MM.1S (cell line): ENCODE data around the gene NRXN3.

ENCODE experiments used
- DNase-seq: peaks from one replicate; pipeline ENCODE4 v3.0.0-alpha.2; 2015
- H2AFZ ChIP-seq: fragments of 300-600 bp; sonication (generic); 2 replicates; pipeline ENCODE4 v1.6.0; 2016; ENCODE audit warnings: antibody characterized with exemption, low read length
- H3F3A ChIP-seq: fragments of 300-600 bp; sonication (generic); 2 replicates; pipeline ENCODE4 v1.6.1; 2016; ENCODE audit warnings: mild to moderate bottlenecking, antibody characterized with exemption, low read length, moderate library complexity, mixed read lengths; ENCODE audit not compliant: insufficient read depth
- H3K27ac ChIP-seq: fragments of 300-600 bp; sonication (generic); 2 replicates; pipeline ENCODE4 v1.5.1; 2016; ENCODE audit warnings: mild to moderate bottlenecking, low read length
- H3K27me3 ChIP-seq: fragments of 300-600 bp; sonication (generic); replicated peaks from 2 replicates; pipeline ENCODE4 v1.6.0; 2016; ENCODE audit warnings: low read length; ENCODE audit not compliant: insufficient read depth
- H3K36me3 ChIP-seq: fragments of 300-600 bp; sonication (generic); replicated peaks from 2 replicates; pipeline ENCODE4 v1.6.1; 2016; ENCODE audit warnings: mild to moderate bottlenecking, low read length, mixed read lengths; ENCODE audit not compliant: insufficient read depth
- H3K4me1 ChIP-seq: fragments of 300-600 bp; sonication (generic); 2 replicates; pipeline ENCODE4 v1.6.1; 2016; ENCODE audit warnings: low read length, mixed read lengths
- H3K4me2 ChIP-seq: fragments of 300-600 bp; sonication (generic); 2 replicates; pipeline ENCODE4 v1.6.0; 2016; ENCODE audit warnings: low read depth, low read length
- H3K4me3 ChIP-seq: fragments of 300-600 bp; sonication (generic); 2 replicates; pipeline ENCODE4 v1.5.1; 2016; ENCODE audit warnings: low read length, mixed read lengths
- H3K79me2 ChIP-seq: fragments of 300-600 bp; sonication (generic); 2 replicates; pipeline ENCODE4 v1.6.1; 2016; ENCODE audit warnings: mixed run types, low read length, mixed read lengths
- H3K9ac ChIP-seq: fragments of 300-600 bp; sonication (generic); 2 replicates; pipeline ENCODE4 v1.6.1; 2016; ENCODE audit warnings: low read length, mixed read lengths
- H3K9me2 ChIP-seq: fragments of 300-600 bp; sonication (generic); replicated peaks from 2 replicates; pipeline ENCODE4 v1.6.1; 2016; ENCODE audit warnings: mild to moderate bottlenecking, low read length, mixed read lengths; ENCODE audit not compliant: insufficient read depth
- H3K9me3 ChIP-seq: fragments of 300-600 bp; sonication (generic); replicated peaks from 2 replicates; pipeline ENCODE4 v1.6.1; 2016; ENCODE audit warnings: mild to moderate bottlenecking, low read length, mixed read lengths; ENCODE audit not compliant: insufficient read depth
- H4K20me1 ChIP-seq: fragments of 300-600 bp; sonication (generic); 2 replicates; pipeline ENCODE4 v1.6.1; 2016; ENCODE audit warnings: mild to moderate bottlenecking, low read length, moderate library complexity, mixed read lengths; ENCODE audit not compliant: insufficient read depth
- CTCF ChIP-seq: fragments of 300-600 bp; sonication (generic); IDR thresholded peaks from 2 replicates; pipeline ENCODE4 v1.5.1; 2016; ENCODE audit warnings: antibody characterized with exemption, low read length, mixed read lengths
- EZH2 ChIP-seq: fragments of 300-600 bp; sonication (generic); optimal IDR thresholded peaks from 2 replicates; pipeline ENCODE3; 2017; ENCODE audit warnings: low read depth, mild to moderate bottlenecking, antibody characterized with exemption, low read length, mixed read lengths
- EZH2phosphoT487 ChIP-seq: fragments of 300-600 bp; sonication (generic); IDR thresholded peaks from 2 replicates; pipeline ENCODE4 v1.6.1; 2018; ENCODE audit warnings: antibody characterized with exemption, low read length

Gene NRXN3

DNA sequence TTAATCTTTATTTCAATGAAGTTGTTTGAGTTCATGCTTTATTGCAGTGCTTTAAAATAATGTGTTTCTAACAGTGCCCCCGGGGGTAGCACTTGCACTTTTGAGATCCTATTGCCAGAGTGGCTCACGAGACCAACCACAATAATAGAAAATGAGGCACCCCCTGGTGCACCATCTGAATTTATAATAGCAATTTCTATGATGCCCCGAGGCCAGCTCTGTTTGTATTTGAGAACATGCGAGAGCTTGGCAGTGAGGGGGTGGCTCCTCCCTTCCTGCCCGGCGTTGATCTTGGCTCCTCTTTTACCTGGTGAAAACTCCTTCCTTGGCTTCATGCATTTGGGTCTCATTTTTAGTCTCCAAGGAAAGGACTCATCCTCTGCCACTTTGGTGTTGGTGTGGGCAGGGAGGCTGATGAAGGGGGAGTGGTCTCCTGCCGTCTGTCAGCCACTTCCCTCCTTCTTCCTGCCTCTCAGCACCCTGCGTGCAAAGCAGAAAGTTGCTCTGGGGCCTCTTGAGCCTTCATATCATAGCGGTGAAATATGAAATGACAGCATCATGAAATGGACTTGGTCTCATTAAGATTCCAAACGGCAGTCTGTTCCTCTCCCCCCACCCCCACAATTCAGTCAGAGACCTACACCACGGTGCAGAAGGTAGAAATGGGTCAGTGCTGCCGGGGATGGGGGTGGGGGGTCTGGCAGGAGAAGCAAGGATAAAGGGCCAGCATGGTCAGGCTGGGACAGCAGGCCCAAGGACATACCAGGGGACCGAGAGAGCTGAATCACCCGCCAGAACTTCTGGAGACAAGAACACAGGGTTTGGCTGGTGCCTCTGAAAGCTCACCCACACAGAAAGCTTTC lies 17.7 kb upstream of the NRXN3 start:
- no peak overlapping the region for H3K9ac ChIP-seq
- H3K4me3 ChIP-seq, result no peak overlapping the region
- H3K36me3 ChIP-seq, result no peaks in the 10 kb centered on the region
- TF ChIP-seq CTCF, result no peak
- TF ChIP-seq EZH2, result no peak
- no peak for TF ChIP-seq EZH2phosphoT487
- H3K4me1 ChIP-seq, result no peaks in the 10 kb centered on the region
- H3K4me2 ChIP-seq, result no peak overlapping the region
- DNase-seq, result no peak
- H3F3A ChIP-seq, result no peaks in the 10 kb centered on the region
- no peak overlapping the region for H3K27ac ChIP-seq
- no peaks in the 10 kb centered on the region for H3K79me2 ChIP-seq
- no peaks in the 10 kb centered on the region for H3K27me3 ChIP-seq
- H3K9me3 ChIP-seq, result no peaks in the 10 kb centered on the region
- no peak overlapping the region for H2AFZ ChIP-seq
- no peaks in the 10 kb centered on the region for H3K9me2 ChIP-seq
- no peaks in the 10 kb centered on the region for H4K20me1 ChIP-seq

DNA sequence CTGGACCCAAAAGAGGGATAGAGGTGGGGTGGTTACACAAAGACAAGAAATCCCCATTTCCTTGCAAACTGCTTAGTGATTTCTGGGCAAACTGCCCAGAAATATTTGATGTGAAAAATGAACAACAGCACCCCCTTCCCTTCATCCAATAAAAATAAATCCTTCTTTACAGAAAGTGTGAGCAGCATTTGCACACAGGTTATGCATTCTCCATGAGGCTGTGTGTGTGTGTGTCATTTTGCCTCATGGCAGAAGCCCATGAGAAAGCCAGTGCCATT lies 17.2 kb upstream of the NRXN3 start:
- no peak for DNase-seq
- Histone ChIP-seq H2AFZ (no peak overlapping the region), H3K4me3 (no peak overlapping the region), H3K4me2 (no peak overlapping the region), H3K9me2 (no peaks in the 10 kb centered on the region), H3F3A (no peaks in the 10 kb centered on the region), H3K36me3 (no peaks in the 10 kb centered on the region), H4K20me1 (no peaks in the 10 kb centered on the region), H3K9ac (no peak overlapping the region), H3K27me3 (no peaks in the 10 kb centered on the region), H3K79me2 (no peaks in the 10 kb centered on the region), H3K27ac (no peak overlapping the region), H3K9me3 (no peaks in the 10 kb centered on the region), H3K4me1 (no peaks in the 10 kb centered on the region)
- TF ChIP-seq EZH2, result no peak
- no peak for TF ChIP-seq EZH2phosphoT487
- TF ChIP-seq CTCF, result no peak

DNA sequence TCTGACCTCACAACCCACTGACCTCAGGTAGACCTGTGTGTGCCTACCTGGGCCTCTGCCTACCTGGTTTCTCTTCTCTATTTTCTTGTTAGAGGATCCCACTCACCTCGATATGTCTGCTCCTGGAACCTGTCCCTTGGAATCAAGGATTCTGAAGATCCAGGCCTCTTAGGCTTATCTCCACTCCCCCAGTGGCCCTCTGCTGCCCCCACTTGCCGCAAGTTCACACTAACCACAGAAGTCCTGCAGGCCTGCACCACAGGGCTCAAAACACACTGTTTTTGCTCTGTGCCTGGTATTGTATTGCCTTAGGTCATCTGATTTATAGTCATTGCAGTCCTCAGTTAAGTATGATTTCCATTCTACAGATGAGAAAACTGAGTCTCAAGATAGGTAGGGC lies 15.3 kb upstream of the NRXN3 start:
- Histone ChIP-seq H3K4me2 (no peak overlapping the region), H3K36me3 (no peaks in the 10 kb centered on the region), H3K27me3 (no peaks in the 10 kb centered on the region), H3F3A (no peaks in the 10 kb centered on the region), H3K9ac (no peak overlapping the region), H4K20me1 (no peaks in the 10 kb centered on the region), H3K9me2 (no peaks in the 10 kb centered on the region), H3K9me3 (no peaks in the 10 kb centered on the region), H3K27ac (no peak overlapping the region), H2AFZ (no peak overlapping the region), H3K4me3 (no peak overlapping the region), H3K4me1 (no peaks in the 10 kb centered on the region), H3K79me2 (no peaks in the 10 kb centered on the region)
- DNase-seq, result no peak
- TF ChIP-seq CTCF (no peak), EZH2 (no peak), EZH2phosphoT487 (no peak)
